IMR-90 (cell line): ENCODE results near the gene RBKS. TPM values are rescaled to one million over a fixed set of nuclear protein-coding genes. Genes with fewer than 3 reads are reported as not detected.
A peak's percentile ranks its signal among the peaks of the same experiment; 100 is the strongest.
"Not testable (repeated sequence)": the region's sequence is repeated elsewhere in the genome, so short reads cannot be mapped to it uniquely, and the experiment has no call there.

Experiments
- ATAC-seq: fragments of 200-7000 bp; cut with Tn5 transposase; 2 replicates; pipeline ENCODE4 v1.9.1; 2020; ENCODE audit warnings: low read depth, mild to moderate bottlenecking, moderate library complexity
- BruUV-seq: library from RNA; stranded (reverse); fragments of 400-500 nt; replicated peaks from 2 replicates; lab custom pipeline; 2021; lab: Mats Ljungman, UMichigan
- CTCF ChIA-PET: fragments of 300-600 bp; formaldehyde crosslinking; extraction: SDS; loops from one replicate; lab custom pipeline; 2021; ENCODE audit warnings: antibody characterized with exemption; lab: Yijun Ruan, JAX
- POLR2A ChIA-PET: fragments of 300-600 bp; sonication (Branson Sonifier 250); formaldehyde crosslinking; loops from one replicate; lab custom pipeline; 2022; ENCODE audit warnings: antibody characterized with exemption; ENCODE audit not compliant: unreplicated experiment; lab: Charles Lee
- DNase-seq: peaks from one replicate; pipeline ENCODE4 v3.0.0; 2013
- H2AFZ ChIP-seq: replicated peaks from 2 replicates; pipeline ENCODE3; 2013; ENCODE audit warnings: low read length, mild to moderate bottlenecking; ENCODE audit not compliant: poor library complexity
- H2AK5ac ChIP-seq: 2 replicates; pipeline ENCODE4 v1.6.1; 2013; ENCODE audit warnings: low read depth, low read length, inconsistent platforms
- H2AK9ac ChIP-seq: replicated peaks from 2 replicates; pipeline ENCODE3; 2013; ENCODE audit warnings: mild to moderate bottlenecking, low read depth, low read length, moderate library complexity; ENCODE audit not compliant: poor library complexity
- H2BK120ac ChIP-seq: 2 replicates; pipeline ENCODE4 v1.6.1; 2013; ENCODE audit warnings: low read depth, low read length, inconsistent platforms
- H2BK15ac ChIP-seq: 3 replicates; pipeline ENCODE4 v1.6.1; 2013; ENCODE audit warnings: low read depth, low read length, inconsistent platforms
- H2BK20ac ChIP-seq: 2 replicates; pipeline ENCODE4 v1.6.1; 2013; ENCODE audit warnings: low read depth, mild to moderate bottlenecking, inconsistent platforms, low read length, moderate library complexity
- H2BK5ac ChIP-seq: 2 replicates; pipeline ENCODE4 v1.6.1; 2013; ENCODE audit warnings: mild to moderate bottlenecking, low read depth, low read length, inconsistent platforms; ENCODE audit not compliant: poor library complexity, severe bottlenecking
- H3K14ac ChIP-seq: replicated peaks from 2 replicates; pipeline ENCODE4 v1.6.1; 2013; ENCODE audit warnings: low read depth, low read length, inconsistent platforms
- H3K18ac ChIP-seq: 2 replicates; pipeline ENCODE4 v1.6.1; 2013; ENCODE audit warnings: low read depth, low read length, control low read depth
- H3K23ac ChIP-seq: 2 replicates; pipeline ENCODE4 v1.6.1; 2013; ENCODE audit warnings: low read depth, low read length, inconsistent platforms
- H3K27ac ChIP-seq: 2 replicates; pipeline ENCODE4 v1.5.1; 2013; ENCODE audit warnings: mild to moderate bottlenecking, control low read depth, low read length; ENCODE audit not compliant: insufficient read depth
- H3K27me3 ChIP-seq: 2 replicates; pipeline ENCODE4 v1.6.1; 2013; ENCODE audit warnings: low read length; ENCODE audit not compliant: control insufficient read depth, insufficient read depth
- H3K36me3 ChIP-seq: 2 replicates; pipeline ENCODE4 v1.6.1; 2013; ENCODE audit warnings: low read length, mixed read lengths; ENCODE audit not compliant: control insufficient read depth, insufficient read depth
- H3K4ac ChIP-seq: 2 replicates; pipeline ENCODE4 v1.6.1; 2013; ENCODE audit warnings: low read depth, low read length, inconsistent platforms
- H3K4me1 ChIP-seq: 2 replicates; pipeline ENCODE4 v1.6.1; 2013; ENCODE audit warnings: low read length, mixed read lengths; ENCODE audit not compliant: control insufficient read depth, insufficient read depth
- H3K4me2 ChIP-seq: 2 replicates; pipeline ENCODE4 v1.6.1; 2013; ENCODE audit warnings: low read depth, mild to moderate bottlenecking, control low read depth, low read length, moderate library complexity
- H3K4me3 ChIP-seq: 2 replicates; pipeline ENCODE4 v1.5.1; 2013; ENCODE audit warnings: low read depth, mild to moderate bottlenecking, control low read depth, low read length, moderate library complexity; ENCODE audit not compliant: insufficient read depth
- H3K56ac ChIP-seq: 2 replicates; pipeline ENCODE4 v1.6.1; 2013; ENCODE audit warnings: low read length, inconsistent platforms; ENCODE audit not compliant: insufficient read depth; ENCODE audit errors: extremely low read depth
- H3K79me1 ChIP-seq, 2 experiments: 2 replicates each; pipeline ENCODE4 v1.6.1; 2013; ENCODE audit warnings: low read length in 2 of 2, inconsistent platforms in 1 of 2, low read depth in 1 of 2
- H3K9ac ChIP-seq: 2 replicates; pipeline ENCODE4 v1.6.1; 2013; ENCODE audit warnings: low read depth, low read length, control low read depth
- H3K9me1 ChIP-seq: 2 replicates; pipeline ENCODE4 v1.6.1; 2013; ENCODE audit warnings: low read length, inconsistent platforms; ENCODE audit not compliant: insufficient read depth
- H3K9me3 ChIP-seq: 2 replicates; pipeline ENCODE4 v1.6.1; 2013; ENCODE audit warnings: low read length; ENCODE audit not compliant: control insufficient read depth, insufficient read depth
- H4K20me1 ChIP-seq: 2 replicates; pipeline ENCODE4 v1.6.1; 2013; ENCODE audit warnings: low read length, inconsistent platforms; ENCODE audit not compliant: insufficient read depth
- H4K5ac ChIP-seq: 2 replicates; pipeline ENCODE4 v1.6.1; 2013; ENCODE audit warnings: mild to moderate bottlenecking, low read depth, low read length, control low read depth
- H4K8ac ChIP-seq, 2 experiments: 2 replicates each; pipeline ENCODE4 v1.6.1; 2013; ENCODE audit warnings: low read depth in 2 of 2, low read length in 2 of 2, control low read depth in 1 of 2, inconsistent platforms in 1 of 2
- H4K91ac ChIP-seq: 2 replicates; pipeline ENCODE4 v1.6.1; 2013; ENCODE audit warnings: low read depth, low read length, inconsistent platforms; ENCODE audit not compliant: insufficient read depth
- CEBPB ChIP-seq: IDR thresholded peaks from 2 replicates; pipeline ENCODE4 v1.6.1; 2012; ENCODE audit warnings: low read depth, low read length, improper control_type of control experiment
- ELK1 ChIP-seq: fragments of 150-350 bp; IDR thresholded peaks from 2 replicates; pipeline ENCODE4 v1.6.1; 2016; ENCODE audit warnings: low read depth, mild to moderate bottlenecking, low read length, moderate library complexity, borderline replicate concordance
- MAZ ChIP-seq: IDR thresholded peaks from 2 replicates; pipeline ENCODE4 v1.6.1; 2012; ENCODE audit warnings: low read depth, mild to moderate bottlenecking, low read length, improper control_type of control experiment, moderate library complexity, borderline replicate concordance
- WGBS, 2 experiments: methylation state at CpG; one replicate each; pipeline versions ENCODE4 v1.1.5 to v1.1.7; 2013; ENCODE audit warnings: missing lambda C conversion rate in 2 of 2; ENCODE audit not compliant: insufficient read length in 1 of 2; ENCODE audit errors: extremely low coverage in 2 of 2; 5-methylcytosine and 5-hydroxymethylcytosine counted together
- dilution Hi-C: fragments of 300-500 bp; cut with HindIII; formaldehyde crosslinking; loops from one replicate; pipeline ENCODE4 v1.14.3; 2018; ENCODE audit warnings: low sequenced_read_pairs; ENCODE audit not compliant: unreplicated experiment
- in situ Hi-C: fragments of 300-500 bp; cut with MboI; formaldehyde crosslinking; loops from 3 replicates; pipeline ENCODE4 v1.14.3; 2019; ENCODE audit warnings: low sequenced_read_pairs, inconsistent platforms, mixed read lengths
- intact Hi-C: fragments of 100-400 bp; cut with micrococcal nuclease; formaldehyde crosslinking; loops from 2 replicates; pipeline ENCODE4 v1.10.0; 2022
- polyA plus RNA-seq, 3 experiments: library from polyadenylated mRNA; depleted of rRNA; stranded (reverse); fragments of >200 nt; gene quantifications; 2 replicates each; pipeline ENCODE4 v1.2.3, GENCODE V29; 2012; ENCODE audit warnings: low replicate concordance in 1 of 3
- total RNA-seq: library from RNA; depleted of rRNA; stranded (reverse); fragments of >200 nt; gene quantifications from 2 replicates; pipeline ENCODE4 v1.2.3, GENCODE V29; 2012

RBKS gene
- total and polyA plus RNA-seq, 2 of the 4 experiments (the other 2 are of a cell fraction), result 1.1 to 1.4 TPM

DNA sequence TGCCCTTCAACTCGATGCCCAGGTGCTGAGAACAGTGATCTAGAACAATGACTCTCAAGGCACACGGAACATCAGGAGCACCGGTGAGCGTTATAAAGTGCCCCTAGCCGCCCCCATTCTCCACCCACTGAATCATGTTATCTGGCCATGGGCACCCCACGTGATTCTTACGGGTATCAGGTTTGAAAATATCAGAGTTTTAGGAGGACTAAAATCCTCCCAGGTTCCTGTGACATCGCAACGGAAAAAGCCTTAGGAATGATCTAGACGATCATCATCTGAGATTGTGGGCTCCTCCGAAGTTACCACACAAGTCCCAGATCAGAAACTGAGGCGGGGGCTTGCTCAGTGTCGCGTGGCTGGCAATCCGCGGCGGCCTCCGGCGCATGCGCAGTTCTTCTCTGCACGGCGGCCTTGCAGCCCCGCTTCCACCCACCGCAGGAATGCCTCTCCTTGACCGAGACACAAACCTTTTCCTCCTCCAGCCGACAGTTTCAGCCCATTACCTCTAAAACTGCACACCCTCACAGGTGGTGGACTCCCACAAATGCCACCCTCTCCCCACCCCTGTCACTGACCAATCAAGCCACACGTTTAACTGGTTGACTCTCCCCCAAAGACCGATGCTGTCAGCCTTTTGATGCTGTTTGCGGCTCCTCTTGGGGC is 124.4 kb downstream of the RBKS start:
- no peaks in the 10 kb centered on the region for H4K20me1 ChIP-seq
- H4K5ac ChIP-seq, result peak overlapping the region; percentile 80
- in situ Hi-C loops (no loop called here), intact Hi-C loops (no loop called here), dilution Hi-C loops (no loop called here)
- no peak overlapping the region for H3K56ac ChIP-seq
- H2BK5ac ChIP-seq, result peak overlapping the region; percentile 20
- H3K4me2 ChIP-seq, result 0 out of 2 replicates have a peak overlapping the region, but pooled peaks have one; percentile 11
- H3K9ac ChIP-seq, result no peak overlapping the region
- H3K14ac ChIP-seq, result peak overlapping the region; percentile 82; the same call in 1 of the 2 replicates
- peak overlapping the region; percentile 85 for H2BK20ac ChIP-seq
- H3K4me1 ChIP-seq, result peaks cover 19% of the 10 kb centered on the region
- H3K27ac ChIP-seq, result no peak overlapping the region
- peak overlapping the region; percentile 92 for H2AFZ ChIP-seq
- H3K27me3 ChIP-seq, result no peaks in the 10 kb centered on the region
- H2BK15ac ChIP-seq, result peak overlapping the region; percentile 44; the same call in 1 of the 3 replicates
- BruUV-seq, result no TSS peak
- H3K79me1 ChIP-seq, result no peaks in the 10 kb centered on the region
- H3K9me3 ChIP-seq, result no peaks in the 10 kb centered on the region
- no peaks in the 10 kb centered on the region for H3K36me3 ChIP-seq
- ChIA-PET POLR2A (no interaction called here), CTCF (interaction anchor here (0.6 kb wide), 2 partner anchors 39 to 762 kb away, joined by 3 read pairs; no protein-coding TSS in a partner anchor)
- 21% methylated on average over 10 of the region's 29 CpGs; no CpG with 5 or more reads in 1 of the 2 experiments for WGBS, 2 experiments
- DNase-seq, result no peak
- peak overlapping the region; percentile 22 to 96; a peak in 3 of 4 replicates for H4K8ac ChIP-seq
- no peak for TF ChIP-seq ELK1
- TF ChIP-seq MAZ, result peak; percentile 29; the same call in 1 of the 2 replicates
- TF ChIP-seq CEBPB, result no peak
- H4K91ac ChIP-seq, result peak overlapping the region; percentile 88
- ATAC-seq, result no peak
- peak overlapping the region; percentile 67 for H2AK9ac ChIP-seq
- H3K18ac ChIP-seq, result no peak overlapping the region
- H2BK120ac ChIP-seq, result peak overlapping the region; percentile 83
- peaks cover 6% of the 10 kb centered on the region for H3K9me1 ChIP-seq
- H2AK5ac ChIP-seq, result peak overlapping the region; percentile 21; the same call in 1 of the 2 replicates
- no peak overlapping the region for H3K4me3 ChIP-seq
- peak overlapping the region; percentile 49 for H3K4ac ChIP-seq
- 0 out of 2 replicates have a peak overlapping the region, but pooled peaks have one; percentile 16 for H3K23ac ChIP-seq

DNA sequence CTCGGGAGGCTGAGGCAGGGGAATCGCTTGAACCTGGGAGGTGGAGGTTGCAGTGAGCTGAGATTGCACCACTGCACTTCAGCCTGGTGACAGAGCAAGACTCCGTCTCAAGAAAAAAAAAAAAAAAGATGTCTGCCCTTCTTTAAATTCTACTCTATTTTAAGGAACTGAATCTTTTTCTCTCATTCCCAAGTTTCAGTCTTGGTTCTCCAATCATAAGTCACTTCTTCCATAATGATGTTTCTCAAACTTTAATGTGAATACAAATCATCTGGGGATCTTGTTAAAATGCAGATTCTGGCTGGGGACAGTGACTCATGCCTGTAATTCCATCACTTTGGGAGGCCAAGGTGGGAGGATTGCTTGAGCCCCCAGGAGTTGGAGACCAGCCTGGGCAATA is 125.7 kb downstream of the RBKS start:
- DNase-seq, CTCF ChIA-PET: not testable (repeated sequence)

More for the DNA sequence above, 125.7 kb downstream of the RBKS start:
- H3K4me1 ChIP-seq, result peaks cover 19% of the 10 kb centered on the region
- H2AK5ac ChIP-seq, H3K9me3 ChIP-seq, H2BK5ac ChIP-seq, H4K20me1 ChIP-seq, BruUV-seq, H3K4ac ChIP-seq, H3K14ac ChIP-seq, H4K5ac ChIP-seq, H4K91ac ChIP-seq, H2AFZ ChIP-seq, H3K79me1 ChIP-seq, H3K9ac ChIP-seq, H2BK15ac ChIP-seq, dilution Hi-C loops, H3K27ac ChIP-seq, H2BK120ac ChIP-seq, in situ Hi-C loops, H3K56ac ChIP-seq, H4K8ac ChIP-seq, H3K4me3 ChIP-seq, H3K4me2 ChIP-seq, H3K27me3 ChIP-seq, POLR2A ChIA-PET, H3K36me3 ChIP-seq, H2AK9ac ChIP-seq, H3K23ac ChIP-seq, H3K9me1 ChIP-seq, H3K18ac ChIP-seq, H2BK20ac ChIP-seq, ATAC-seq: not testable (repeated sequence)
- no CpG with 5 or more reads among the region's 3 CpGs for WGBS, 2 experiments
- intact Hi-C loops, result loop anchor here (5.0 kb wide), 1 partner anchor 123 kb away; no protein-coding TSS in a partner anchor
